ENCODE results near the gene PLEKHB1.

GRCh38 chr11:73652046-73652730 lies 5.8 kb downstream of the PLEKHB1 start:
- TF ChIP-seq POLR2A (IDR thresholded peaks at IDR 0.05) (no peak), CTCF (IDR thresholded peaks at IDR 0.05) (no peak)

Measured in adrenal gland (tissue), 5 donors.